Liver (tissue), 9 donors: ENCODE measurements around the gene RBM20. TPM values are rescaled to one million over a fixed set of nuclear protein-coding genes. Genes with fewer than 3 reads are reported as not detected.

Experiments used
- DNase-seq: peaks from one replicate; pipeline ENCODE4 v3.0.0-alpha.2; 2017; ENCODE audit warnings: low spot score
- H3K27ac ChIP-seq, 2 donors: one replicate each; pipeline ENCODE4 v1.7.0; 2013; ENCODE audit warnings: inconsistent platforms in 2 of 2, low read length in 2 of 2, control low read depth in 1 of 2, low read depth in 1 of 2, mild to moderate bottlenecking in 1 of 2
- H3K27me3 ChIP-seq, 4 donors: one replicate each; pipeline versions ENCODE4 v1.6.1 to v1.7.0; 2013; ENCODE audit warnings: low read length in 3 of 4, inconsistent platforms in 1 of 4, mild to moderate bottlenecking in 1 of 4, moderate library complexity in 1 of 4; ENCODE audit not compliant: control insufficient read depth in 4 of 4, insufficient read depth in 4 of 4
- H3K36me3 ChIP-seq, 4 donors: one replicate each; pipeline versions ENCODE4 v1.6.1 to v1.7.0; 2013; ENCODE audit warnings: low read length in 3 of 4, mild to moderate bottlenecking in 3 of 4, low read depth in 1 of 4, moderate library complexity in 1 of 4; ENCODE audit not compliant: control insufficient read depth in 4 of 4, insufficient read depth in 3 of 4
- H3K4me1 ChIP-seq, 4 donors: one replicate each; pipeline versions ENCODE4 v1.6.1 to v1.7.0; 2013; ENCODE audit warnings: low read length in 3 of 4, mild to moderate bottlenecking in 3 of 4, moderate library complexity in 1 of 4; ENCODE audit not compliant: control insufficient read depth in 4 of 4, insufficient read depth in 4 of 4
- H3K4me3 ChIP-seq, 3 donors: one replicate each; pipeline versions ENCODE4 v1.6.1 to v1.7.0; 2013; ENCODE audit warnings: low read length in 3 of 3, control low read depth in 1 of 3, low read depth in 1 of 3, mild to moderate bottlenecking in 1 of 3
- H3K9ac ChIP-seq, 2 donors: one replicate each; pipeline ENCODE4 v1.7.0; 2013; ENCODE audit warnings: low read length in 2 of 2, mild to moderate bottlenecking in 2 of 2, moderate library complexity in 2 of 2, control low read depth in 1 of 2, low read depth in 1 of 2
- H3K9me3 ChIP-seq, 4 donors: one replicate each; pipeline versions ENCODE4 v1.6.1 to v1.7.0; 2013; ENCODE audit warnings: low read length in 3 of 4; ENCODE audit not compliant: control insufficient read depth in 4 of 4
- CTCF ChIP-seq: fragments of 150-350 bp; IDR thresholded peaks from 2 replicates; pipeline ENCODE4 v1.5.1; 2017; ENCODE audit warnings: improper control_type of control experiment, low read depth, low read length; ENCODE audit not compliant: missing input control
- EGR1 ChIP-seq, 2 donors: IDR thresholded peaks; 2 replicates each; pipeline ENCODE4 v1.6.1; 2016 to 2018; ENCODE audit warnings: antibody characterized with exemption in 2 of 2, low read depth in 2 of 2
- FOXA1 ChIP-seq: IDR thresholded peaks from 2 replicates; pipeline ENCODE4 v1.6.1; 2016; ENCODE audit warnings: antibody characterized with exemption
- FOXA2 ChIP-seq: IDR thresholded peaks from 2 replicates; pipeline ENCODE4 v1.6.1; 2016; ENCODE audit warnings: antibody characterized with exemption
- GABPA ChIP-seq, 2 donors: IDR thresholded peaks in 1 of 2; conservative IDR thresholded peaks in 1 of 2; 2 replicates each; pipeline ENCODE4 v1.6.1; 2016; ENCODE audit warnings: antibody characterized with exemption in 2 of 2, mild to moderate bottlenecking in 1 of 2, moderate library complexity in 1 of 2
- HNF4A ChIP-seq, 2 donors: conservative IDR thresholded peaks; 2 replicates each; pipeline ENCODE4 v1.6.1; 2016; ENCODE audit warnings: antibody characterized with exemption in 2 of 2, mild to moderate bottlenecking in 2 of 2
- HNF4G ChIP-seq: IDR thresholded peaks from 2 replicates; pipeline ENCODE4 v1.6.1; 2016; ENCODE audit warnings: antibody characterized with exemption
- JUND ChIP-seq, 2 donors: IDR thresholded peaks; 2 replicates each; pipeline ENCODE4 v1.6.1; 2016; ENCODE audit warnings: antibody characterized with exemption in 2 of 2
- NR2F2 ChIP-seq: IDR thresholded peaks from 2 replicates; pipeline ENCODE4 v1.6.1; 2016; ENCODE audit warnings: antibody characterized with exemption
- RAD21 ChIP-seq, 2 donors: IDR thresholded peaks; 2 replicates each; pipeline ENCODE4 v1.6.1; 2016; ENCODE audit warnings: antibody characterized with exemption in 2 of 2, mild to moderate bottlenecking in 2 of 2
- REST ChIP-seq: IDR thresholded peaks from 2 replicates; pipeline ENCODE4 v1.6.1; 2016; ENCODE audit warnings: antibody characterized with exemption, mild to moderate bottlenecking
- RXRA ChIP-seq, 2 donors: IDR thresholded peaks; 2 replicates each; pipeline ENCODE4 v1.6.1; 2017 to 2018; ENCODE audit warnings: antibody characterized with exemption in 2 of 2, mild to moderate bottlenecking in 1 of 2
- SP1 ChIP-seq: IDR thresholded peaks from 2 replicates; pipeline ENCODE4 v1.6.1; 2018; ENCODE audit warnings: antibody characterized with exemption, mild to moderate bottlenecking
- TAF1 ChIP-seq: conservative IDR thresholded peaks from 2 replicates; pipeline ENCODE4 v1.6.1; 2016; ENCODE audit warnings: antibody characterized with exemption, mild to moderate bottlenecking
- YY1 ChIP-seq: IDR thresholded peaks from 2 replicates; pipeline ENCODE4 v1.6.1; 2016; ENCODE audit warnings: antibody characterized with exemption, mild to moderate bottlenecking
- WGBS: extraction: QIAGEN DNeasy Blood & Tissue Kit; methylation state at CpG from one replicate; pipeline ENCODE4 v1.1.7; 2013; 5-methylcytosine and 5-hydroxymethylcytosine counted together
- polyA plus RNA-seq, 2 donors: library from polyadenylated mRNA; stranded (reverse) in 1 of 2; unstranded in 1 of 2; fragments of 200-250 nt in 1 of 2; fragments of >200 nt in 1 of 2; fragmentation: Nextera tagmentation in 1 of 2; extraction: Ambion mirVana in 1 of 2; gene quantifications; one replicate each; pipeline versions ENCODE4 v1.2.1 to v1.2.3, GENCODE V29; 2013 to 2015
- total RNA-seq, 2 donors: library from RNA; depleted of rRNA; stranded (reverse); fragments of >200 nt; gene quantifications; one replicate each; pipeline ENCODE4 v1.2.3, GENCODE V29; 2014
- TF ChIP-seq, protein P1 (sequence below): IDR thresholded peaks from 2 replicates; pipeline ENCODE4 v1.6.1; 2016; ENCODE audit warnings: antibody characterized with exemption
- TF ChIP-seq, protein P2 (sequence below): IDR thresholded peaks from 2 replicates; pipeline ENCODE4 v1.6.1; 2016; ENCODE audit warnings: antibody characterized with exemption
- donor health status: healthy.
- donor health status: healthy.
- donor health status: healthy.
- donor health status: healthy.
- donor health status: healthy.

Gene RBM20
- total and polyA plus RNA-seq, 4 donors = 0.03 to 0.08 (median 0.05) TPM; not detected in 1

- Histone ChIP-seq H3K4me3 (no peak overlapping the region), H3K9ac (no peak overlapping the region), H3K27me3 (no peaks in the 10 kb centered on the region), H3K4me1 (peaks cover 0 to 19% (median 9%) of the 10 kb centered on the region in 4 donors), H3K9me3 (no peaks in the 10 kb centered on the region), H3K36me3 (no peaks in the 10 kb centered on the region), H3K27ac (no peak overlapping the region)
- no peak for DNase-seq
- TF ChIP-seq, protein P1, sequence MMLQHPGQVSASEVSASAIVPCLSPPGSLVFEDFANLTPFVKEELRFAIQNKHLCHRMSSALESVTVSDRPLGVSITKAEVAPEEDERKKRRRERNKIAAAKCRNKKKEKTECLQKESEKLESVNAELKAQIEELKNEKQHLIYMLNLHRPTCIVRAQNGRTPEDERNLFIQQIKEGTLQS = no peak
- TF ChIP-seq, protein P2, sequence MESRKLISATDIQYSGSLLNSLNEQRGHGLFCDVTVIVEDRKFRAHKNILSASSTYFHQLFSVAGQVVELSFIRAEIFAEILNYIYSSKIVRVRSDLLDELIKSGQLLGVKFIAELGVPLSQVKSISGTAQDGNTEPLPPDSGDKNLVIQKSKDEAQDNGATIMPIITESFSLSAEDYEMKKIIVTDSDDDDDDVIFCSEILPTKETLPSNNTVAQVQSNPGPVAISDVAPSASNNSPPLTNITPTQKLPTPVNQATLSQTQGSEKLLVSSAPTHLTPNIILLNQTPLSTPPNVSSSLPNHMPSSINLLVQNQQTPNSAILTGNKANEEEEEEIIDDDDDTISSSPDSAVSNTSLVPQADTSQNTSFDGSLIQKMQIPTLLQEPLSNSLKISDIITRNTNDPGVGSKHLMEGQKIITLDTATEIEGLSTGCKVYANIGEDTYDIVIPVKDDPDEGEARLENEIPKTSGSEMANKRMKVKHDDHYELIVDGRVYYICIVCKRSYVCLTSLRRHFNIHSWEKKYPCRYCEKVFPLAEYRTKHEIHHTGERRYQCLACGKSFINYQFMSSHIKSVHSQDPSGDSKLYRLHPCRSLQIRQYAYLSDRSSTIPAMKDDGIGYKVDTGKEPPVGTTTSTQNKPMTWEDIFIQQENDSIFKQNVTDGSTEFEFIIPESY = no peak
- TF ChIP-seq REST (no peak), YY1 (no peak), RAD21 (IDR thresholded peaks at IDR 0.05) (no peak), HNF4A (conservative IDR thresholded peaks at IDR 0.05) (no peak), TAF1 (no peak), GABPA (IDR thresholded peaks at IDR 0.05 in 1 of 2, conservative IDR thresholded peaks at IDR 0.05 in 1 of 2) (no peak), SP1 (no peak), JUND (IDR thresholded peaks at IDR 0.05) (no peak), HNF4G (no peak), EGR1 (IDR thresholded peaks at IDR 0.05; ENCODE audit: low read depth in 2 of 2) (no peak), NR2F2 (no peak), FOXA2 (no peak)
- whole genome bisulfite sequencing = 82% methylated on average over 6 of the region's 6 CpGs
These were observed 224.8 kb downstream of the RBM20 start for GRCh38 chr10:110868981-110869380.

GRCh38 chr10:110870823-110871297 is 226.7 kb downstream of the RBM20 start:
- Histone ChIP-seq H3K4me1 (peaks cover 0 to 23% (median 13%) of the 10 kb centered on the region in 4 donors), H3K9ac (peak overlapping the region in 1 of 2 donors; percentile 75), H3K36me3 (peaks cover 0 to under 1% (median 0%) of the 10 kb centered on the region in 4 donors), H3K9me3 (no peaks in the 10 kb centered on the region), H3K27ac (peak overlapping the region; percentile 96 to 97), H3K27me3 (no peaks in the 10 kb centered on the region), H3K4me3 (peak overlapping the region in 2 of 3 donors; percentile 72 to 99)
- no peak for DNase-seq
- 74% methylated on average over 13 of the region's 13 CpGs for WGBS
- TF ChIP-seq RXRA (IDR thresholded peaks at IDR 0.05) (no peak), SP1 (no peak), GABPA (IDR thresholded peaks at IDR 0.05 in 1 of 2, conservative IDR thresholded peaks at IDR 0.05 in 1 of 2) (no peak), TAF1 (no peak), HNF4A (conservative IDR thresholded peaks at IDR 0.05) (no peak), RAD21 (IDR thresholded peaks at IDR 0.05) (no peak), FOXA2 (no peak), CTCF (no peak), FOXA1 (no peak), REST (no peak), HNF4G (no peak), EGR1 (IDR thresholded peaks at IDR 0.05; ENCODE audit: low read depth in 2 of 2) (no peak), NR2F2 (no peak)
- TF ChIP-seq, protein P2 = no peak
- TF ChIP-seq, protein P1 = no peak
